ENCODE results near the gene KRTAP10-6. TPM values are rescaled to one million over a fixed set of nuclear protein-coding genes. Genes with fewer than 3 reads are reported as not detected.

KRTAP10-6 gene
- total RNA-seq, 1 experiment from 2014 or later = not detected

- ChIA-PET POLR2A (no interaction called here), RAD21 (ENCODE audit: low non-redundant PET in 1 of 2, low total read pairs in 2 of 2, uncharacterized antibody in 2 of 2, unreplicated experiment in 2 of 2) (no interaction called here), CTCF (no interaction called here)
- Histone ChIP-seq H3K4me3 (replicated peaks in 1 of 2; ENCODE audit: low read depth in 1 of 2, low read length in 2 of 2) (no peak overlapping the region), H3K4me2 (ENCODE audit: low read length) (no peak overlapping the region), H3K4me1 (ENCODE audit: control insufficient read depth in 1 of 2, insufficient read depth in 2 of 2, low read length in 2 of 2) (peaks cover 0 to 3% of the 10 kb centered on the region in 2 experiments; a peak in 1 of 4 replicates), H3K9me2 (ENCODE audit: insufficient read depth) (no peaks in the 10 kb centered on the region), H3K9me3 (ENCODE audit: control insufficient read depth in 1 of 2, insufficient read depth in 1 of 2, low read depth in 1 of 2, low read length in 2 of 2) (peaks cover 0 to 4% of the 10 kb centered on the region in 2 experiments; a peak in 2 of 4 replicates), H3K36me3 (ENCODE audit: control insufficient read depth in 1 of 2, insufficient read depth in 2 of 2, low read length in 2 of 2) (no peaks in the 10 kb centered on the region), H3K27me3 (ENCODE audit: insufficient read depth, low read length) (peaks cover 6% of the 10 kb centered on the region), H3K27ac (ENCODE audit: low read depth, low read length) (no peak overlapping the region), H2AFZ (ENCODE audit: low read depth, low read length, poor library complexity, severe bottlenecking) (no peak overlapping the region), H3K79me2 (ENCODE audit: insufficient read depth, low read length) (no peaks in the 10 kb centered on the region), H3K9ac (ENCODE audit: low read length) (no peak overlapping the region), H4K20me1 (ENCODE audit: insufficient read depth) (no peaks in the 10 kb centered on the region)
- intact Hi-C loops (cut with micrococcal nuclease) = no loop called here
- ATAC-seq (no peak), DNase-seq (ENCODE audit: low read depth, low spot score) (no peak)
- no peak for TF ChIP-seq RAD21 (IDR thresholded peaks at IDR 0.05; ENCODE audit: low read depth)
- TF ChIP-seq CTCF (IDR thresholded peaks at IDR 0.05 in 2 of 3, conservative IDR thresholded peaks at IDR 0.05 in 1 of 3; ENCODE audit: borderline replicate concordance in 1 of 3, insufficient read depth in 1 of 3, low read depth in 2 of 3, low read length in 2 of 3) = no peak
- no peak for TF ChIP-seq POLR2AphosphoS5 (IDR thresholded peaks at IDR 0.05; ENCODE audit: low read depth, low read length)
- TF ChIP-seq SIN3A (IDR thresholded peaks at IDR 0.05; ENCODE audit: low read depth) = no peak
- no peak for TF ChIP-seq EZH2phosphoT487 (IDR thresholded peaks at IDR 0.05; ENCODE audit: borderline replicate concordance)
- no peak for TF ChIP-seq CEBPB (IDR thresholded peaks at IDR 0.05; ENCODE audit: low read depth)
- TF ChIP-seq FOSL1 (IDR thresholded peaks at IDR 0.05; ENCODE audit: low read depth) = no peak
- no peak for TF ChIP-seq SRF (IDR thresholded peaks at IDR 0.05; ENCODE audit: low read depth)
- TF ChIP-seq EZH2 (IDR thresholded peaks at IDR 0.05) = no peak
- TF ChIP-seq SP1 (IDR thresholded peaks at IDR 0.05; ENCODE audit: low read depth) = no peak
- TF ChIP-seq YY1 (IDR thresholded peaks at IDR 0.05; ENCODE audit: extremely low read depth, insufficient replicate concordance, low read depth, low read length) = no peak
- no TSS peak for BruUV-seq (replicated peaks)
Measured at GRCh38 chr21:44571844-44572782, 20.2 kb downstream of the KRTAP10-6 start.

Measured in HCT116 (cell line).